ENCODE results near the gene RAB40B. TPM values are rescaled to one million over a fixed set of nuclear protein-coding genes. Genes with fewer than 3 reads are reported as not detected.

RAB40B gene
- polyA plus RNA-seq, 2 of the 4 experiments (the other 2 are of a cell fraction) = 5.6 to 9.4 TPM

DNA sequence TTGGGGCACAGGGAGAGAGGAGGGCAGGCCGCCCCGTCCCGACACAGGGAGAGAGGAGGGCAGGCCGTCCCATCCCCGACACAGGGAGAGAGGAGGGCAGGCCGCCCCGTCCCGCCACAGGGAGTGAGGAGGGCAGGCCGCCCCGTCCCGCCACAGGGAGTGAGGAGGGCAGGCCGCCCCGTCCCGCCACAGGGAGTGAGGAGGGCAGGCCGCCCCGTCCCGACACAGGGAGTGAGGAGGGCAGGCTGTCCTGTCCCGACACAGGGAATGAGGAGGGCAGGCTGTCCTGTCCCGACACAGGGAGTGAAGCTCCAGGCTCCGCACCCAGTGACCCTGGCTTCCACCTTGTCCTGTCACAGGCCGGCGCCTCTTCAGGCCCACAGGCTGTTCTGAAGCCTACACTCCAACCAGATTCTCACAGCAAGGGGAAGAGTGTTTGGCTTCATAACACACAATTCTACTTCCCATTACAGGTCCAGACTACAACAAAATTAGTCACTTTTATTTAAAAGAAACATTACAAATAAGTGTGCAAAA lies 84.3 kb downstream of the RAB40B start (continued):
- TF ChIP-seq, protein P1, sequence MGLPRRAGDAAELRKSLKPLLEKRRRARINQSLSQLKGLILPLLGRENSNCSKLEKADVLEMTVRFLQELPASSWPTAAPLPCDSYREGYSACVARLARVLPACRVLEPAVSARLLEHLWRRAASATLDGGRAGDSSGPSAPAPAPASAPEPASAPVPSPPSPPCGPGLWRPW (IDR thresholded peaks at IDR 0.05) = no peak

- H3K27ac ChIP-seq = no peak overlapping the region
- no peaks in the 10 kb centered on the region for H3K9me3 ChIP-seq
- no peaks in the 10 kb centered on the region for H3K4me1 ChIP-seq
- FAIRE-seq (no peak), ATAC-seq (peak; percentile 77 to 84), DNase-seq (ENCODE audit: low read depth in 1 of 2, low spot score in 1 of 2) (no peak)
- H3K4me2 ChIP-seq = no peak overlapping the region
- POLR2A ChIA-PET = no interaction called here
- H3K4me3 ChIP-seq = no peak overlapping the region
- TF ChIP-seq, protein P2, sequence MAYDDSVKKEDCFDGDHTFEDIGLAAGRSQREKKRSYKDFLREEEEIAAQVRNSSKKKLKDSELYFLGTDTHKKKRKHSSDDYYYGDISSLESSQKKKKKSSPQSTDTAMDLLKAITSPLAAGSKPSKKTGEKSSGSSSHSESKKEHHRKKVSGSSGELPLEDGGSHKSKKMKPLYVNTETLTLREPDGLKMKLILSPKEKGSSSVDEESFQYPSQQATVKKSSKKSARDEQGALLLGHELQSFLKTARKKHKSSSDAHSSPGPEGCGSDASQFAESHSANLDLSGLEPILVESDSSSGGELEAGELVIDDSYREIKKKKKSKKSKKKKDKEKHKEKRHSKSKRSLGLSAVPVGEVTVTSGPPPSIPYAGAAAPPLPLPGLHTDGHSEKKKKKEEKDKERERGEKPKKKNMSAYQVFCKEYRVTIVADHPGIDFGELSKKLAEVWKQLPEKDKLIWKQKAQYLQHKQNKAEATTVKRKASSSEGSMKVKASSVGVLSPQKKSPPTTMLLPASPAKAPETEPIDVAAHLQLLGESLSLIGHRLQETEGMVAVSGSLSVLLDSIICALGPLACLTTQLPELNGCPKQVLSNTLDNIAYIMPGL (CRISPR knock-in tag; IDR thresholded peaks at IDR 0.05; ENCODE audit: borderline replicate concordance) = no peak
- TF ChIP-seq MAFK (IDR thresholded peaks at IDR 0.05; ENCODE audit: partially characterized antibody) (peak; percentile 24), POLR2AphosphoS2 (conservative IDR thresholded peaks at IDR 0.05; ENCODE audit: low read length) (0 out of 2 replicates have a peak, but pooled peaks have one; percentile 47)
- 93% methylated on average over 37 of the region's 37 CpGs for WGBS (ENCODE audit: missing lambda C conversion rate)
- CTCF ChIA-PET = no interaction called here
Measured at GRCh38 chr17:82613283-82614094, 85.0 kb downstream of the RAB40B start.

DNA sequence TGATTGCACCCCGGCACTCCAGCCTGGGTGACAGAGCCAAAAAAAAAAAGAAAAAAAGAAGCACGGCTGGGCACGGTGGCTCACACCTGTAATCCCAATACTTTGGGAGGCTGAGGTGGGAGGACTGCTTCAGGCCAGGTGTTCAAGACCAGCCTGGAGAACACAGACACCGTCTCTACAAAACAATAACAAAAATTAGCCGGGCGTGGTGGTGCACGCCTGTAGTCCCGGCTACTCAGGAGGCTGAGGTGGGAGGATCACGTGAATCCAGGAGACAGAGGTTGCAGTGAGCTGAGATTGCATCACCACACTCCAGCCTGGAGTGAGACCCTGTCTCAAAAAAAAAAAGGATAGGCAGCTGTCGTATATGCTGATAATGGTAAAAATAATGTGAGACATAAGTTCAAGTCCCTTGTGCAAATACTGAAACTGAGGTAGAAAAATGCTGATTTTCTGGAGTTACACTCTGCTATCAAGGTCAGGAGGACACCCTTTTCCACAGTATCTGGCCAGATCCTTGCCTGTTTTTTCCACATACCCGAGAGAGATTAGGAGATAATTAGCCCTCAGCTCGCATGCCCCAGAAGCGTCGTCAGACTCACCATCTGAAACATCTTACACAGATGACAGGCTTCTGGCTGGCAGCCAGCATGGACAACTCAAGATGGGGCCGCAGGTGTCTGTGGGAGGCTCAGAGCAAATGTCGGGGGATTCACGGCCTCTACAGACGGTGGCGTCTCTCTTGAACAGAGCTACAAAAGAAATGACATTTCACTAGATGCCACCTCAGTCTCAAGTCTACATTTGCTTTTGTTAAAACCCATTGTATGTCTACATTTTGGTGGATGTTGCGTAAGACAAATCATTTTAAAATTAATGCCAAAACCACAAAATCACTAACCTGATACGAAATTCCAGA lies 87.1 kb downstream of the RAB40B start:
- POLR2A ChIA-PET = no interaction called here
- WGBS (ENCODE audit: missing lambda C conversion rate) = 89% methylated on average over 21 of the region's 21 CpGs
- no peak for FAIRE-seq

GRCh38 chr17:82609655-82610054 lies 88.8 kb downstream of the RAB40B start:
- ATAC-seq (no peak), FAIRE-seq (no peak), DNase-seq (ENCODE audit: low read depth in 1 of 2, low spot score in 1 of 2) (no peak)
- no peaks in the 10 kb centered on the region for H3K9me3 ChIP-seq
- POLR2A ChIA-PET = interaction anchor here (0.5 kb wide), 1 partner anchor 13 kb away, joined by 3 read pairs; no protein-coding TSS in a partner anchor
- no peaks in the 10 kb centered on the region for H3K4me1 ChIP-seq
- H3K27ac ChIP-seq = no peak overlapping the region
- H3K4me3 ChIP-seq = no peak overlapping the region
- CTCF ChIA-PET = interaction anchor here (0.9 to 1.7 kb wide), 3 partner anchors 8 to 252 kb away, joined by 3 to 4 read pairs (median 3); no protein-coding TSS in a partner anchor
- H3K4me2 ChIP-seq = no peak overlapping the region
- WGBS (ENCODE audit: missing lambda C conversion rate) = 88% methylated on average over 4 of the region's 4 CpGs
- TF ChIP-seq EP300 (IDR thresholded peaks at IDR 0.05) (no peak), ELK1 (IDR thresholded peaks at IDR 0.05; ENCODE audit: low read depth, low read length) (no peak), FOXS1 (CRISPR knock-in tag; IDR thresholded peaks at IDR 0.05) (no peak)
- TF ChIP-seq, protein P3, sequence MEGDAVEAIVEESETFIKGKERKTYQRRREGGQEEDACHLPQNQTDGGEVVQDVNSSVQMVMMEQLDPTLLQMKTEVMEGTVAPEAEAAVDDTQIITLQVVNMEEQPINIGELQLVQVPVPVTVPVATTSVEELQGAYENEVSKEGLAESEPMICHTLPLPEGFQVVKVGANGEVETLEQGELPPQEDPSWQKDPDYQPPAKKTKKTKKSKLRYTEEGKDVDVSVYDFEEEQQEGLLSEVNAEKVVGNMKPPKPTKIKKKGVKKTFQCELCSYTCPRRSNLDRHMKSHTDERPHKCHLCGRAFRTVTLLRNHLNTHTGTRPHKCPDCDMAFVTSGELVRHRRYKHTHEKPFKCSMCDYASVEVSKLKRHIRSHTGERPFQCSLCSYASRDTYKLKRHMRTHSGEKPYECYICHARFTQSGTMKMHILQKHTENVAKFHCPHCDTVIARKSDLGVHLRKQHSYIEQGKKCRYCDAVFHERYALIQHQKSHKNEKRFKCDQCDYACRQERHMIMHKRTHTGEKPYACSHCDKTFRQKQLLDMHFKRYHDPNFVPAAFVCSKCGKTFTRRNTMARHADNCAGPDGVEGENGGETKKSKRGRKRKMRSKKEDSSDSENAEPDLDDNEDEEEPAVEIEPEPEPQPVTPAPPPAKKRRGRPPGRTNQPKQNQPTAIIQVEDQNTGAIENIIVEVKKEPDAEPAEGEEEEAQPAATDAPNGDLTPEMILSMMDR (IDR thresholded peaks at IDR 0.05) = no peak
- TF ChIP-seq, protein P4, sequence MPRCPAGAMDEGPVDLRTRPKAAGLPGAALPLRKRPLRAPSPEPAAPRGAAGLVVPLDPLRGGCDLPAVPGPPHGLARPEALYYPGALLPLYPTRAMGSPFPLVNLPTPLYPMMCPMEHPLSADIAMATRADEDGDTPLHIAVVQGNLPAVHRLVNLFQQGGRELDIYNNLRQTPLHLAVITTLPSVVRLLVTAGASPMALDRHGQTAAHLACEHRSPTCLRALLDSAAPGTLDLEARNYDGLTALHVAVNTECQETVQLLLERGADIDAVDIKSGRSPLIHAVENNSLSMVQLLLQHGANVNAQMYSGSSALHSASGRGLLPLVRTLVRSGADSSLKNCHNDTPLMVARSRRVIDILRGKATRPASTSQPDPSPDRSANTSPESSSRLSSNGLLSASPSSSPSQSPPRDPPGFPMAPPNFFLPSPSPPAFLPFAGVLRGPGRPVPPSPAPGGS (IDR thresholded peaks at IDR 0.05) = no peak
- TF ChIP-seq, protein P5, sequence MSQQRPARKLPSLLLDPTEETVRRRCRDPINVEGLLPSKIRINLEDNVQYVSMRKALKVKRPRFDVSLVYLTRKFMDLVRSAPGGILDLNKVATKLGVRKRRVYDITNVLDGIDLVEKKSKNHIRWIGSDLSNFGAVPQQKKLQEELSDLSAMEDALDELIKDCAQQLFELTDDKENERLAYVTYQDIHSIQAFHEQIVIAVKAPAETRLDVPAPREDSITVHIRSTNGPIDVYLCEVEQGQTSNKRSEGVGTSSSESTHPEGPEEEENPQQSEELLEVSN (IDR thresholded peaks at IDR 0.05; ENCODE audit: borderline replicate concordance, low read depth) = no peak

More for the DNA sequence above, 87.1 kb downstream of the RAB40B start:
- CTCF ChIA-PET = interaction anchor here (1.1 to 1.2 kb wide), 3 partner anchors 13 to 57 kb away, joined by 3 read pairs; no protein-coding TSS in a partner anchor
- TF ChIP-seq RNF2 (IDR thresholded peaks at IDR 0.05; ENCODE audit: borderline replicate concordance, low read depth) (no peak), NR3C1 (IDR thresholded peaks at IDR 0.05) (no peak), EHF (CRISPR knock-in tag; IDR thresholded peaks at IDR 0.05) (no peak), CHD4 (IDR thresholded peaks at IDR 0.05; ENCODE audit: borderline replicate concordance) (no peak), EP300 (IDR thresholded peaks at IDR 0.05) (no peak), POLR2A (IDR thresholded peaks at IDR 0.05; ENCODE audit: low read length) (no peak), HOXB5 (CRISPR knock-in tag; IDR thresholded peaks at IDR 0.05) (no peak), MAFK (IDR thresholded peaks at IDR 0.05; ENCODE audit: partially characterized antibody) (peak; percentile 12), MAZ (IDR thresholded peaks at IDR 0.05; ENCODE audit: borderline replicate concordance, low read depth, low read length) (no peak), ESRRA (IDR thresholded peaks at IDR 0.05; ENCODE audit: borderline replicate concordance, low read length) (no peak), NFE2L2 (conservative IDR thresholded peaks at IDR 0.05; ENCODE audit: low read length) (no peak), POLR2AphosphoS2 (conservative IDR thresholded peaks at IDR 0.05; ENCODE audit: low read length) (no peak), RAD21 (conservative IDR thresholded peaks at IDR 0.05 in 1 of 2, IDR thresholded peaks at IDR 0.05 in 1 of 2) (no peak), HDAC2 (IDR thresholded peaks at IDR 0.05) (no peak), CEBPB (IDR thresholded peaks at IDR 0.05) (peak; percentile 65 to 69; a peak in 3 of 4 replicates)
- TF ChIP-seq, protein P2 (CRISPR knock-in tag; IDR thresholded peaks at IDR 0.05; ENCODE audit: borderline replicate concordance) = no peak
- Histone ChIP-seq H3K4me3 (no peak overlapping the region), H3K4me2 (no peak overlapping the region), H3K4me1 (no peaks in the 10 kb centered on the region), H3K9me3 (no peaks in the 10 kb centered on the region), H3K27ac (no peak overlapping the region)
- ATAC-seq (no peak), DNase-seq (ENCODE audit: low read depth in 1 of 2, low spot score in 1 of 2) (no peak)
